Inflammatory macrophage (primary cell): ENCODE measurements around the gene MICALL1.
"Not testable (repeated sequence)": the region's sequence is repeated elsewhere in the genome, so short reads cannot be mapped to it uniquely, and the experiment has no call there.

ENCODE experiments used
- DNase-seq, 2 donors: peaks; one replicate each; pipeline ENCODE4 v3.0.0-alpha.2; 2020 to 2022

MICALL1 gene

DNA sequence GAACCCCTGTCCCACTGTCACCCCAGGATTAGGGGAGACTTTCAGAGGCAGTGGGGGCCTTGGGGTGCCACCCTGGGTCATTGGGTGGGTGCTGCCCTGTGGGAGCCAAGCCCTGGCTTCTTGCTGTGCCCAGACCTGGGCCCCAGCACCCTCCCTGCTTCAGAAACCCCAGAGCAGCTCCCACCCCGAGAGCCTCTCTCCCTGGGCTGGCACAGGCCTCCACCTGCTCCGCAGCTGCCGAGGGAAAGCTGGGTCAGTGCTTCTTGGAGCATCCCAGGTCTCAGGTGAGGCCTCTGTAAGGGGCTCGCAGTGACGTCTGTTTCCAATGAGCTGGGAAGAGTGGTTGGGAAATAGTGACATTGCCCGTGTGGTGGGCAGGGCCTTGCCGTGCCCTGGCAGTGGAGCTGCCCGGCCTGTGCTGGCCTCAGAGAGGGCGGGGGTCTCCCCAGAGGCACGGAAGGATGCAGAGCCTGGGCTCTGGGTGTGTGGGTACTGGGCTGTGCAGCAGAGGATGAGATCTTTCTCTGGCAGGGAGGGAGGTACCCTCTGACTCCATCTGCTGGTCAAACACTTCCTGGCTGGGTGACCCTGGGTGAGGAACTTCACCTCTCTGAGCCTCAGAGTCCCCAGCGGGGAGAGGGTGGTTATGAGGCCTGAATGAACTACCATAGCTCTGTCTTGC is 24.3 kb downstream of the MICALL1 start:
- no peak for DNase-seq

DNA sequence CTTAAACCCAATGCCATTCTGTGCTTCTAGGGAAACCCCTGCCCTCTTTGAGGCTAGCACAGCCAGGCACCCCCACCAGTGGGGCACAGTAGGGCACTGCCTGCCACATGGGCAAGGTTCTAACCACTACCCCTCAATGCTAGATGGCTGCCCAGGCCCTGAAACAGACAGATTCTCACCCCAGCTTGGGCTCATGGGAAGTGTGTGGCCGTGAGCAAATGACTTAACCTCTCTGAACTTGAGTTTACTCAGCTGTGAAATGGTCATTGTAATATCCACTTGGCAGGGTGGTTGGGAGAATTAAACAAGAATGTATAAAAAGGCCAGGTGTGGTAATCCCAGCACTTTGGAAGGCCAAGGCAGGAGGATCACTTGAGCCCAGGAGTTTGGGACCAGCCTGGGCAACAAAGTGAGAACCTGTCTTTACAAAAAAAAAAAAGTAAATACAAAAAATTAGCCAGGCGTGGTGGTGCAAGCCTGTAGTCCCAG is 24.9 kb downstream of the MICALL1 start:
- no peak for DNase-seq

DNA sequence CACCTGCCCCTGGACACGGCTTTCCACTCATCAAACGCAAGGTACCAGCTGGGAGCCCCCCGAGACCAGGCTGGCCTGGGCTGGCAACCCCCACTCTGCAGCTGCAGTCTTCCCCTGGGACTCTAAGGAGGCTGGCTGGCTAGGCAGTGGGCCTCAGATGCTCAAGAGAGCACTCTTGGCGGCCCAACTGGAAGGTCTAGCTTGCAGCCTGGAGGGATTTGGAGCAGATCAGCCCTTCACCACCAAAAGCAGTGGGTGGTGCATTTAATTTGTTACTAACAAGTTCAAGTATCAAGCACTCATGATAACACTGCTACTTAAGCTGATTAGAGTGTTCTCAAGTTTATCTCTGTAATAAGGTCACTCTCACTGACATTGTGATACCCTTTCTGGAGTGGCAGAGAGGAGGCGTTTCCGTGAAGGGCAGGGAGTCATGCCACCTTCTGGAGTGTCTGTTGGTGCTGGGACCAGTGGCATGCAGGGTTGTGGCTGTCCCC is 25.8 kb downstream of the MICALL1 start:
- DNase-seq = no peak

DNA sequence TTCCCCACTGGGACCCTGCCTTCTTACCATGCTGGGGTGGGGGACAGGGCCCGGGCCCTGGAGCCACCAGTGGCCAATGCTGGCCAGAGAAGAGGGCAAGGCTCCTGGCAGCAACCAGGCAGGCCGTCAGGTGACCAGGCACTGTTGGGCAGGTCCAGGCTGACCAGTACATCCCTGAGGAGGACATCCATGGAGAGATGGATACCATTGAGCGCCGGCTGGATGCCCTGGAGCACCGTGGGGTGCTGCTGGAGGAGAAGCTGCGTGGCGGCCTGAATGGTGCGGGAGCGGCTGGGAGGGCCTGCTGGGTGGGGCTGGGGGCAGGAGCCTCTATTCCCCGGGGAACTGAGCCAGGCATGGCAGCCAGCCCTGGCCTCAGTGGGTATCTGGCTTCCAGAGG is 26.3 kb downstream of the MICALL1 start:
- DNase-seq = no peak

DNA sequence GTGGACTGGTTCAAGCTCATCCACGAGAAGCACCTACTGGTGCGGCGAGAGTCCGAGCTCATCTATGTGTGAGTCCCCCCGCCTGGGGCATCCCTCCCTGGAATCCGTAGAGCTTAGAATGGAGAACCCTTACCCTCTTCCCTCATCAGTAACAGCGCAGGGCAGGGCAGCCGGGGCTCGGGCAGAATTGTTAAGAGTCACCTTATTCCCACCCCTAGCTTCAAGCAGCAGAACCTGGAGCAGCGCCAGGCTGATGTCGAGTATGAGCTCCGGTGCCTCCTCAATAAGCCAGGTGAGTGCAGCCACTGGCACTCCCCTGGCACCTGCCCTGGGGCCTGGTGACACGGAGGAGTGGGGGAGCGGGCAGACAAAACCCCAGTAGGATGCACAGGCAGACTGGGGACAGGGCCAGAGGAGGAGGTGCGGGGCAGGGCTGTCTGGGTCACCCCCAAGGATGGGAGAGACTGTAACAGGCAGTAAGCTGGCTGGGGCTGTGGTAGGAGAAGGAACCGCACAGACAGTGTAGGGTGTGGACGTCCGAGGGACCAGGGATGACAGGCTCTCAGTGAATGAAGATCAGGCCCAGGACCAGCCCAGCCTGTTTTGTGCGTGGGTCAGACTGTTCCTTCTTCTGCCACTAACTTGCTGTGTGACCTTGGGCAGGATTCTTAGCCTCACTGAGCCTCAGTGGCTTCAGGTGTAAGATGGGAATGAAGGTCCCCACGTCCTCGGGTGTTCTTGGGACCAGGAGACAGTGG is 26.9 kb downstream of the MICALL1 start:
- no peak for DNase-seq

DNA sequence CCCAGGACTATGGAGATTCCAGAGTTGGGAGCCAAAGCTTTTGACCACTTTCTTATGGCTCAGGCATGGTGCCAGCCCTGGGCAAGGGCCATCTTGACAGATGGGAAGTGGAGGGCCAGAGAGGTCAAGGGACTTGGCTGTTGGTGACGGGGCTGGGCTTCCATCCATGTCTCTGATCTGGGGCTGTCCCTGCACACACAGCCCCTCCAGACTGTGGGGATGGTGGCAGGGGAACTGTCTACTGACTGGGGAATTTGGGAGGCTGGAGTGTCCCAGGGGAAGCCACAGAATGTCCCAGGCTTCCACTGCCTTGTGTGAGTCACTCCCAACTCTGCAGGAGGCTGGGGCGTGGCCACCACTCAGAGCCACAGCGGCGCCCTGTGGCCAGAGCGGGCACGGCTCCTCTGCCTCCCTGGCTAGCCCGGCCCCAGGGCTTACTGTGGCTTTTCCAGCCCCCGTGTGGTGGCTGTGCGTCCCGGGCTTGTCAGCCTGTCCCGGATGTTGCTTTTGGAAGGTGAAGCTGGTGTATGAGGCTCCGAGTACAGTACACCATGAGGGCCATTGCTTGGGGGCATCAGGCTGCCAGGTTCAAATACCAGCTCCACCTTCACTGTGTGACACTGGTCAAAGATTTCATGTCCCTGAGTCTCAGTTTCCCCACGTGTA is 27.7 kb downstream of the MICALL1 start:
- DNase-seq = peak; percentile 88

DNA sequence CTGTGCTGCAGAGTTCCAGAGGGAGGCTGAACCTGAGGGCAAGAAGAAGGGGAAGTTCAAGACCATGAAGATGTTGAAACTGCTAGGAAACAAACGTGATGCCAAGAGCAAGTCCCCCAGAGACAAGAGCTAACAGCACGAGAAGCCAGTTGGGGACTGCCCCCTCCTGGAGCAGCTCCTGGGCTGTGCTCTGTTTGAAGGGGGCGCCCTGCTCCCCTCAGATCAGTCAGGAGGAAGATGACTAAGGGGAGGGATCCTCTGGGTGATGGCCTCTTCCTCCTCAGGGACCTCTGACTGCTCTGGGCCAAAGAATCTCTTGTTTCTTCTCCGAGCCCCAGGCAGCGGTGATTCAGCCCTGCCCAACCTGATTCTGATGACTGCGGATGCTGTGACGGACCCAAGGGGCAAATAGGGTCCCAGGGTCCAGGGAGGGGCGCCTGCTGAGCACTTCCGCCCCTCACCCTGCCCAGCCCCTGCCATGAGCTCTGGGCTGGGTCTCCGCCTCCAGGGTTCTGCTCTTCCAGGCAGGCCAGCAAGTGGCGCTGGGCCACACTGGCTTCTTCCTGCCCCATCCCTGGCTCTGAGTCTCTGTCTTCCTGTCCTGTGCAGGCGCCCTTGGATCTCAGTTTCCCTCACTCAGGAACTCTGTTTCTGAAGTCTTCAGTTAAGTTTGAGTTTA is 34.7 kb downstream of the MICALL1 start:
- DNase-seq = peak in 1 of 2 donors; percentile 30

DNA sequence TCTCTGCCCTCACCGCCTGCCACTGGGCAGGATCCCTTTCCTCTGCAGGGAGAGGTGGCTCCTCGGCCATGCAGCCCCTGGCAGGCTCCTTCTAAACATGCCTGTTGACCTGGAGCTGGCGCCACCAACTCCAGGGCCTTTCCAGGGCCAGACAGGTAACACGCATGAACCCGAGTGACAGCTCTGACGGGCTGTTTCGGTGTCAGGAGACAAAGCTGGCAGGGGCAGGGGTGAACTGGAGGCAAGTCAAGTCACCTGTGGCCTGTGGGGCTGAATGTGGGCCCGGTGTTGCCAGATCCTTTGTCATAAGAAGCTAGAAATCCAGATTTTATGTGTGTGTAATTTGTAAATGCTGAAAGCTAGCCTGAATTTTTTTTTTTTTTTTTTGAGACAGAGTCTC is 36.0 kb downstream of the MICALL1 start:
- no peak for DNase-seq

DNA sequence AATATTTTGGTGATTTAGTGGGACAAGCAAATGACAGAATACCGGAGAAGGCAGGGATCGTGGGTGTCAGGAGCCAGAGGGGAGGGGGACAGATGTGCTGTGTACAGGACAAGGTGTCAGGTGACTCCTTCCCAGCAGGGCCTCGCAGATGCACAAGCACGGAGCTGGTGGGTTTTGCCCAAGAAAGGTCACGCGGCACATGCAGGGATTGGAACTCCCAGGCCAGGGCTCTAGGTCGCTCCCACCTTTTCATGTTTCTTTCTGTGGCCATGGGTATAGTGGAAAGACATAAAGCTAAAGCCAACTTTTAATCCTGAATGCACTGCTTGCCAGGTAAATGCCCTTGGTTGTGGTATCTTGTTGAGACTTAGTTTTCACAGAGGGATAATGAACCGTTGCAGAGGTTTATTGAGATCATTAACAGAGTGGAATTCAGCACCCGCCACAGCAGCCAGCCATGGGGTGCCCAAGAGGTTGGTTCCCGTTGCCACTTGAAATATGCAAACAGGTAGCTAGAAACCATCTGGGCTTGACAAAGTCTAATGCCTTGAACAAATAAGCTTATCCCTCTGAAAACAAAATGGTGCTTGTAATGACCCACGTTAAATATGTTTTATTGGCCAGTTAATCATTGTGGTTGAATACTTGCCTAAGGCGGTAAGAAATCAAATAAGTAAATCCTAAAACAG is 37.2 kb downstream of the MICALL1 start:
- DNase-seq = no peak

DNA sequence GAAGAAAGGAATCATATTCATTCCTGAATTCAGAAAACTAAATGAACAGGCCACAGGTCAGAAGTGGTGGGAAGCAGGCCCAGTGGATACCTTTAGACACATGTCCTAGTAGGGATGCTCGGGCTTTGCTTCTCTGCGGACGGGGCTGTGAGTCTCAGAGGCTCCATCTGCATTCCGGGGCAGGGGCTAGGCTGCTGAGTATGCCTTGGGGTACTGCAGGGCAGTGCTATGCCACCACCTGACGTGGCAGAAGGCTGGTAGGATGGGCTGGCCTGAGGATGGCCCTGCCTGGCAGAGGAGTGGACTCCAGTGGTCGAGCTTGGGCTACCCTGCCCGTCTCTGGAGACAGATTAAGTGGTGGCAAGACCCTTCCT is 37.7 kb downstream of the MICALL1 start:
- no peak for DNase-seq

DNA sequence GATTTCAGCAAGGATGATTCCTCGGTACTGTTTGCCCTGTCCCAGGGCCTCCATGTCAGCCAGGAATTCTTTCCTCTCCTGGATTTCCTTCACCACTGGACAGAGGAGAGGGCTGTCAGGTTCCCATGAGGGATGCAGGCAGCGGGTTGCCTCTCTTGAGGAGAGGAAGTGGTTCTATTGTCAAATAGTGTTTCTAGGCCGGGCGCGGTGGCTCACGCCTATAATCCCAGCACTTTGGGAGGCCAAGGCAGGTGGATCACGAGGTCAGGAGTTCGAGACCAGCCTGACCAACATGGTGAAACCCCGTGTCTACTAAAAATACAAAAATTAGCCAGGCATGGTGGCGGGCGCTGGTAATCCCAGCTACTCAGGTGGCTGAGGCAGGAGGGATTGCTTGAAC is 38.3 kb downstream of the MICALL1 start:
- DNase-seq = not testable (repeated sequence)

DNA sequence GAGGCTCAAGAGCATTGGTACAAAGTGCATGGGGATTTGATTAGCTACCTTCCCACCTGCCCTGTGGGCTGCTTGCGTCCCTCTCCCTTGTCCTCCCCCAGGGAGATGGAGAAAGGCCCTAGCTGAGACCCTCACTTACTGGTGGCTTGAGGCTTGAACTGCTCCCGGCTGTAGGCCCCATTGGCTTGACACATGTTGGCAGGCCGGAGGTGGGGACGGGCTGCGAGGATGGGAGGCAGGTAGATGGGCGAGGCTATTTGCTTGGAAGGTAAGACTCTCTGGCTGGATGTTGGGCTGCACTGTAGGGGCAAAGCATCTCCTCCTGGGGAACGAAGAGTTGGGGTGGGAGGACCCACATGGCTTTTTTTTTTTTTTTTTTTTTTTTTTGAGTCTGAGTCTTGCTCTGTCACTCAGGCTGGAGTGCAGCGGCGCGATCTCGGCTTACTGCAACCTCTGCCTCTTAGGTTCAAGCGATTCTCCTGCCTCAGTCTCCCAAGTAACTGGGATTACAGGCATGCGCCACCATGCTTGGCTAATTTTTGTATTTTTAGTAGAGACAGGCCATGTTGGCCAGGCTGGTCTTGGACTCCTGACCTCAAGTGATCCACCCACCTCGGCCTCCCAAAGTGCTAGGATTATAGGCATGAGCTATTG is 41.2 kb downstream of the MICALL1 start:
- not testable (repeated sequence) for DNase-seq

DNA sequence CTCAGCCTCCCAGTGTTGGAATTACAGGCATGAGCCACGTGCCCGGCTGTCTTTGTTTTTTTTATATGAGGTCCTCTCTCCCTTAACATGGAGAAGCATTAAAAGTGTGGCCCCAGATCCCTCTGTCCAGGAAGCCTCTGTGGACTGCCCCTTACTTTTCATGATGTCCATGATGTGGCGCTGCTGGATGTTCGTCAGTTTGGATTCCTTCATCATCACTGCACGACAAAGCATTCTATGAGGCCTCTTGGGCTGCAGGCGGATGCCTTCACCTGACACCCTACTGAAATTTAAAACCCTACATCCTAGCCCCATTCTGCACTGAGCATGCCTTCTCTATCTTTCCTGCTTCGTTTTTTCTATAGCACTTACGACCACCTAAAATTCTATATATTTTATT is 45.2 kb downstream of the MICALL1 start:
- no peak for DNase-seq

DNA sequence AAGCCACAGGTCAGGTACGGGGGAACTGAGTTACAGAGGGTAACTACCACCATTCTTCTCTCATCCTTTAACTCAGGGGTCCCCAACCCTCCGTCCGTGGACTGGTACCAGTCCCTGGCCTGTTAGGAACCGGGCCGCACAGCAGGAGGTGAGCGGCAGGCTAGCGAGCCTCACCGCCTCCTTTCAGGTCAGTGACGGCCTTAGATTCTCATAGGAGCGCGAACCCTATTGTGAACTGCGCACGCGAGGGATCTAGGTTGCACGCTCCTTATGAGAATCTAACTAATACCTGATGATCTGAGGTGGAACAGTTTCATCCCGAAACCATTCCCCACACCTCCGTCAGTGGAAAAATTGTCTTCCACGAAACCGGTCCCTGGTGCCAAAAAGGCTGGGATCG is 46.5 kb downstream of the MICALL1 start:
- DNase-seq = not testable (repeated sequence)

DNA sequence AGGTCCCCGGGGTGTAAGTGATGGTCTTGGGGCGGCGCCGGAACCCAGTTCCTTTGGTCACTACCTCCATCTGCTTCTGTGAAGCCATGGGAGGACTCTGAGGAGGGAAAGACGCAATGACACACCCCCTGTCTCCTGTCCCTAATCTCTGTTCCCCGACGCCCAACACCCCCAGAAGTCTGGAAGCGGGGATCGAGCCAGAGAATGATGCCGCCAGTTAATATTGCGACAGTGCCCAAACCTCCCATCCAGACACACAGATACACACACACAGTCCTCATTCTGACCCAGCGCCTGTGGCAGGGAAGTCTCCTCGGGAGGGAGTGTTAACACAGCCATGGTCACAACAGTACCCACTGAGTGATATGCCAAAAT is 47.0 kb downstream of the MICALL1 start:
- peak in 1 of 2 donors; percentile 14 for DNase-seq

DNA sequence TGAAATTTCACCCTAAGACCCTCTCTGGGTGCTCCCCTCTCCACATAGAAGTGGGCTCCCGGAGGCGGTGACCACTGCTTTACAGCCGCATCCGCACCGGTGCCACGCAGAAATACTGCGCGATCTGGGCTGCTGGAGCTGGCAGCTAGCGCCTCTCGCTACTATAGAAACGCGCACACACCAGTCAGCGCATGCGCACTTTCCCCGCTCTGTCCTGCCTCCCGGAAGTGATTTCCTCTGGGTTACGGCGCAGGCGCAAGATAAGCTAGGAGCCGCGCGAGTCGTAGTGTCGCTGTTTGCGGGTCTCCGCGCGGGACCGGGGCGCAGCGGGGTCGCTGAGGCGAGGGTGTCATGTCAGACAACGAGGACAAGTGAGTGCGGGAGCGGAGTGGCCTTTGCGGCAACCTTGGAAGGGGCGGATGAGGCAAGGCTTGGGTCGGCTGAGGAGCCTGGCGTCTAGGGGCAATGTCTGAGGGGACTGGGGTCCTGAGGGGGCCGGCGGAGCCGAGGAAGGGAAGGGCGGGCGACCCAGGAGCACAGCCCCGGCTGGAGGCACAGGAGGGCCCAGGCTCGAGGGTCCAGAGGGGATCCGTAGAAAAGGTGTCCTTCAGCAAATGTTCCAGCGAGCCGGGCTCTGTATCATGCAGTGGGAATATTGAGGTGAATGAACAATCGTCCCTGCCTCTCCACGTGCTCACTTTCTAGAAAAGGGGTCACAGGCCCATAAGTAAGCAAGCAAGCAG is 47.5 kb downstream of the MICALL1 start, which contains the start of the genes C22orf23 and POLR2F:
Gene C22orf23, minus strand, starts transcription at position 165 of the 743 bp plus-strand sequence. CDS start 452 bp downstream, outside the sequence.
Gene POLR2F, plus strand, starts transcription at position 263 of the 743 bp plus-strand sequence. Its CDS starts 89 bp downstream, at position 352.
- peak; percentile 97 to 98 for DNase-seq

DNA sequence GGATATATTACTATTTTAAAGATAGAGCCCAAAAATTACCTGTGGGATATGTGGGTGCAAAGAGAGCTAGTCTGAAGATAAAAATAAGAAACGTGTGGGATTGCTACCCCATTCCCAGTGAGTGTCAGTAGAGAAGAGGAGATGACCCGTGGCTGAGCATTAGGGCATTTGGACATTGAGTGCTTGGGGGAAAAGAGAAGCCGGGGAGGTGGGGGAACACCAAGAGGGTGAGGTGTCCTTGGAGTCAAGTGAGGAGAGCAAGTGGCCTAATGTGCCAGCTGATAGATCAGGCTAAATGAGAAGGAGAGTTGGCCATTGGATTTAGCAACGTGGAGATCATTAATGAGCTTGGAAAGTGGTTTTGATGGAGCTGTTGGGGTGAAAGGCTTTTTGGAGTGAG is 48.6 kb downstream of the MICALL1 start:
- no peak for DNase-seq

DNA sequence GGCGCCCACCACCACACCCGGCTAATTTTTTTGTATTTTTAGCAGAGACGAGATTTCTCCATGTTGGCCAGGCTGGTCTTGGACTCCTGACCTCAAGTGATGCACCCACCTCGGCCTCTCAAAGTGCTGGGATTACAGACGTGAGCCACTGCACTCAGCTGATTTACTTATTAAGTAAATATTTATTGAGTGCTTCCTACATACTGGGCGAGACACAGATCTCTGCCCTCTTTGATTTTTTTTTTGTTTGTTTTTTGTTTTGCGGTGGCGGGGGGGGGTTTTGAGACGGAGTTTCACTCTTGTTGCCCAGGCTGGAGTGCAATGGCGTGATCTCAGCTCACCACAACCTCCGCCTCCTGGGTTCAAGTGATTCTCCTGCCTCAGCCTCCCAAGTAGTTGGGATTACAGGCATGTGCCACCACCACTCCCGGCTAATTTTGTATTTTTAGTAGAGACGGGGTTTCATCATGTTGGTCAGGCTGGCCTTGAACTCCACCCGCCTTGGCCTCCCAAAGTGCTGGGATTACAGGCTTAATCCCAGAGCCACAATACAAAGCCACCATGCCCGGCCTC is 49.8 kb downstream of the MICALL1 start:
- DNase-seq = not testable (repeated sequence)

DNA sequence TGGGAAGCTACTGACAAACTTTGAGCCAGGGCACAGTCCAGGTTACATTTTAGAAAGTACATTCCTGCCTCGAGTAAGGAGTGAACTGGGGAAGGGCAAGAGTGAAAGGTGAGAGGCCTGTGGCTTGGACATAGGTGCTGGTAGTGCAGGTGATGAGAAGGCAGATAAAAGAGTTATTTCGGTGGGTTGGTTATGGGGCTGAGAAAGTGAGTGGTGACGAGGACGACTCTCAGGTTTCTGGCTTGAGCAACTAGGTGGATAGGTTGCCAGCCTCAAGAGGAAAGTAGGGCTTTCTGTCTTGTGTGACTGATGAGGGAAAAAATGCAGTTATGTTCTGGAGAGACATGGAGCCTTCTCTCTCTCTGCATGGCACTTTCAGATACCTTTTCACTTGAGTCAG is 51.1 kb downstream of the MICALL1 start:
- DNase-seq = no peak

DNA sequence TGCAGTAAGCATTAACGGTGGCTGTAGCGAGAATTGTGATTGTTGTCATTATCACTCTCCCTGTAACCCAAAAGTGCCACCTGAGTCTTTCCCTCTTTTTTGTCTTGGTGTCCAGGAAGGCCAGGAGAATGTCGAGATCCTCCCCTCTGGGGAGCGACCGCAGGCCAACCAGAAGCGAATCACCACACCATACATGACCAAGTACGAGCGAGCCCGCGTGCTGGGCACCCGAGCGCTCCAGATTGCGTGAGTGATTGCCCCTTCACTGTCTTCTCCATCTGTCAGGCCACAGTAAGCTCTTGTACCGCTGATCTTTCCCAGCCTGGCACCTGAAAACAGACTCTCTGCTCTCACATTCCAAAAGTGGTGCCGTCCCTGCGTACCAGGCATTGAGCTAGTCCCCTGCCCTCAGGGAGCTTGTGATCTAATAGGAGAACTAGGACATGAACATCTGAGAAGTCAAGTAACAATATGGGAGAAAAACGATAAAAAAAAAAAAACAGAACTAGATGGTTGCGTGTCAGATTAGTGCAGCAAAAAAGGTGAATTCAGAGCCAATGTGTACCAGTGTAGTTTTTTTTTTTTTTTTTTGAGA is 53.2 kb downstream of the MICALL1 start:
- DNase-seq = no peak
